ENCODE data around the gene ARHGAP24. TPM values are rescaled to one million over a fixed set of nuclear protein-coding genes. Genes with fewer than 3 reads are reported as not detected.

Gene ARHGAP24
- total and polyA plus RNA-seq, 2 experiments from 2014 or later, result 19.5 to 29.6 TPM

DNA sequence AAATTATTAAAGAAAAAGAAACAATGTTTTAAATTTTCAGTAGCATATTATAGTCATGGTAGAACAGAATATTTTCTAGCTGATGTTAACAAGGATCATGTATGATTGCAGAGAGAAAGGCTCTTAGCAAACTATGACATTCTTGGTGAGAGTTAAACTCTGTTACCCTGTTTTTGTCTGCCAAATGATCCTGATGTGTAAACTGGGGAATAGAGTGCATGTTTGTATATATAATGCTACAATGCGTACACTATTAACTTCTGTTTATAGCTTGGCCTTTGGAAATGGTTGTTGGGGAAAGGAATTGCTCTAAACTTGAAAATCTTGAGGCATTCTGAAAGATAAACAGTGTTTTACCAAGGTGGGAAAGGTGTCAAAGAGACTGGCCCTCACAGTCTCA lies 292.7 kb downstream of the ARHGAP24 start:
- no peaks in the 10 kb centered on the region for H3K4me1 ChIP-seq (ENCODE audit: insufficient read depth)
- H3K9me3 ChIP-seq (ENCODE audit: low read depth), result no peaks in the 10 kb centered on the region
- no peaks in the 10 kb centered on the region for H4K20me1 ChIP-seq (ENCODE audit: insufficient read depth, poor library complexity, severe bottlenecking)
- no peaks in the 10 kb centered on the region for H3K79me2 ChIP-seq
- no peaks in the 10 kb centered on the region for H3K36me3 ChIP-seq (replicated peaks; ENCODE audit: insufficient read depth, low read depth)
- no peaks in the 10 kb centered on the region for H3K27me3 ChIP-seq
- H3K4me3 ChIP-seq, result no peak overlapping the region
- no peak for DNase-seq (ENCODE audit: low spot score)
- no peaks in the 10 kb centered on the region for H3K9me2 ChIP-seq (replicated peaks; ENCODE audit: insufficient read depth)
- peak overlapping the region; percentile 15 for H3K27ac ChIP-seq
- no peak overlapping the region for H3K4me2 ChIP-seq
- WGBS (ENCODE audit: low lambda C conversion rate, missing lambda C conversion rate), result 63% methylated on average over 1 of the region's 1 CpG
- no peak overlapping the region for H2AFZ ChIP-seq
- TF ChIP-seq EZH2 (IDR thresholded peaks at IDR 0.05; ENCODE audit: borderline replicate concordance), result no peak
- TF ChIP-seq CTCF (IDR thresholded peaks at IDR 0.05; ENCODE audit: poor library complexity), result no peak
- TF ChIP-seq EZH2phosphoT487 (IDR thresholded peaks at IDR 0.05; ENCODE audit: low read depth, severe bottlenecking, unreplicated experiment), result no peak

DNA sequence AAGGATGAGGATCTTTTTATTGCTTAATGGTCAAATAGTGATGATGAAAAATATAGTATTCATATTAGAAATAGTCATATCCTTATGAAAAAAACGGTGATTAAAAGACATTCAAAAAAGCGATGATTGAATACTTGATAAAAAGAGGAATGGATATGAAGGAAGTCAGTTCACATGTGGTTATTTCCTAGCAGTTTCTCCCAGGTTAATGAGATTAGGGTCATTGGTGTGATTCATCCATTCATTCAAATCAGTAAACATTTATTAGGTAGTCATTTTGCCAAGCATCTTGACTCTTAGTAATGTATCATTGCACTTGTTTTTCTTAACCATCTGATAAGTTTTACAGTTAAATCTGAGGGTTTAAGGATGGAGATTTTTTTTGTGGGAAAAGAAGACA lies 294.1 kb downstream of the ARHGAP24 start:
- no peaks in the 10 kb centered on the region for H3K9me3 ChIP-seq (ENCODE audit: low read depth)
- H3K4me3 ChIP-seq, result no peak overlapping the region
- no peaks in the 10 kb centered on the region for H3K4me1 ChIP-seq (ENCODE audit: insufficient read depth)
- no peak overlapping the region for H2AFZ ChIP-seq
- 96% methylated on average over 2 of the region's 2 CpGs for WGBS (ENCODE audit: low lambda C conversion rate, missing lambda C conversion rate)
- no peaks in the 10 kb centered on the region for H3K36me3 ChIP-seq (replicated peaks; ENCODE audit: insufficient read depth, low read depth)
- DNase-seq (ENCODE audit: low spot score), result no peak
- no peaks in the 10 kb centered on the region for H3K27me3 ChIP-seq
- H3K9me2 ChIP-seq (replicated peaks; ENCODE audit: insufficient read depth), result no peaks in the 10 kb centered on the region
- no peak overlapping the region for H3K27ac ChIP-seq
- H4K20me1 ChIP-seq (ENCODE audit: insufficient read depth, poor library complexity, severe bottlenecking), result no peaks in the 10 kb centered on the region
- no peaks in the 10 kb centered on the region for H3K79me2 ChIP-seq
- H3K4me2 ChIP-seq, result no peak overlapping the region
- no peak for TF ChIP-seq EZH2phosphoT487 (IDR thresholded peaks at IDR 0.05; ENCODE audit: low read depth, severe bottlenecking, unreplicated experiment)
- TF ChIP-seq EZH2 (IDR thresholded peaks at IDR 0.05; ENCODE audit: borderline replicate concordance), result no peak
- no peak for TF ChIP-seq CTCF (IDR thresholded peaks at IDR 0.05; ENCODE audit: poor library complexity)

- H2AFZ ChIP-seq, result no peak overlapping the region
- WGBS (ENCODE audit: low lambda C conversion rate, missing lambda C conversion rate), result 76% methylated on average over 1 of the region's 1 CpG
- H3K79me2 ChIP-seq, result no peaks in the 10 kb centered on the region
- H3K9me2 ChIP-seq (replicated peaks; ENCODE audit: insufficient read depth), result no peaks in the 10 kb centered on the region
- no peaks in the 10 kb centered on the region for H3K36me3 ChIP-seq (replicated peaks; ENCODE audit: insufficient read depth, low read depth)
- peaks cover 4% of the 10 kb centered on the region for H3K4me1 ChIP-seq (ENCODE audit: insufficient read depth)
- no peak overlapping the region for H3K27ac ChIP-seq
- no peaks in the 10 kb centered on the region for H3K9me3 ChIP-seq (ENCODE audit: low read depth)
- no peaks in the 10 kb centered on the region for H4K20me1 ChIP-seq (ENCODE audit: insufficient read depth, poor library complexity, severe bottlenecking)
- no peaks in the 10 kb centered on the region for H3K27me3 ChIP-seq
- H3K4me3 ChIP-seq, result no peak overlapping the region
- H3K4me2 ChIP-seq, result no peak overlapping the region
- TF ChIP-seq EZH2 (IDR thresholded peaks at IDR 0.05; ENCODE audit: borderline replicate concordance) (no peak), EZH2phosphoT487 (IDR thresholded peaks at IDR 0.05; ENCODE audit: low read depth, severe bottlenecking, unreplicated experiment) (no peak), CTCF (IDR thresholded peaks at IDR 0.05; ENCODE audit: poor library complexity) (no peak)
- no peak for DNase-seq (ENCODE audit: low spot score)
Measured at GRCh38 chr4:85772470-85772869, 297.5 kb downstream of the ARHGAP24 start.

GRCh38 chr4:85773372-85773771 lies 298.4 kb downstream of the ARHGAP24 start:
- Histone ChIP-seq H3K27ac (no peak overlapping the region), H2AFZ (no peak overlapping the region), H3K9me3 (ENCODE audit: low read depth) (no peaks in the 10 kb centered on the region), H3K36me3 (replicated peaks; ENCODE audit: insufficient read depth, low read depth) (no peaks in the 10 kb centered on the region), H3K27me3 (no peaks in the 10 kb centered on the region), H3K4me1 (ENCODE audit: insufficient read depth) (peaks cover 4% of the 10 kb centered on the region), H3K4me3 (no peak overlapping the region), H3K79me2 (no peaks in the 10 kb centered on the region), H3K4me2 (no peak overlapping the region), H3K9me2 (replicated peaks; ENCODE audit: insufficient read depth) (no peaks in the 10 kb centered on the region), H4K20me1 (ENCODE audit: insufficient read depth, poor library complexity, severe bottlenecking) (no peaks in the 10 kb centered on the region)
- TF ChIP-seq EZH2phosphoT487 (IDR thresholded peaks at IDR 0.05; ENCODE audit: low read depth, severe bottlenecking, unreplicated experiment), result no peak
- TF ChIP-seq EZH2 (IDR thresholded peaks at IDR 0.05; ENCODE audit: borderline replicate concordance), result no peak
- no peak for TF ChIP-seq CTCF (IDR thresholded peaks at IDR 0.05; ENCODE audit: poor library complexity)
- DNase-seq (ENCODE audit: low spot score), result no peak
- 91% methylated on average over 1 of the region's 1 CpG for WGBS (ENCODE audit: low lambda C conversion rate, missing lambda C conversion rate)
